Liver (tissue), 9 donors: ENCODE results near the gene NUP205. TPM values are rescaled to one million over a fixed set of nuclear protein-coding genes. Genes with fewer than 3 reads are reported as not detected.
A peak's percentile ranks its signal among the peaks of the same experiment; 100 is the strongest.

Source experiments
- DNase-seq: peaks from one replicate; pipeline ENCODE4 v3.0.0-alpha.2; 2017; ENCODE audit warnings: low spot score
- H3K27ac ChIP-seq, 2 donors: one replicate each; pipeline ENCODE4 v1.7.0; 2013; ENCODE audit warnings: inconsistent platforms in 2 of 2, low read length in 2 of 2, control low read depth in 1 of 2, low read depth in 1 of 2, mild to moderate bottlenecking in 1 of 2
- H3K27me3 ChIP-seq, 4 donors: one replicate each; pipeline versions ENCODE4 v1.6.1 to v1.7.0; 2013; ENCODE audit warnings: low read length in 3 of 4, inconsistent platforms in 1 of 4, mild to moderate bottlenecking in 1 of 4, moderate library complexity in 1 of 4; ENCODE audit not compliant: control insufficient read depth in 4 of 4, insufficient read depth in 4 of 4
- H3K36me3 ChIP-seq, 4 donors: one replicate each; pipeline versions ENCODE4 v1.6.1 to v1.7.0; 2013; ENCODE audit warnings: low read length in 3 of 4, mild to moderate bottlenecking in 3 of 4, low read depth in 1 of 4, moderate library complexity in 1 of 4; ENCODE audit not compliant: control insufficient read depth in 4 of 4, insufficient read depth in 3 of 4
- H3K4me1 ChIP-seq, 4 donors: one replicate each; pipeline versions ENCODE4 v1.6.1 to v1.7.0; 2013; ENCODE audit warnings: low read length in 3 of 4, mild to moderate bottlenecking in 3 of 4, moderate library complexity in 1 of 4; ENCODE audit not compliant: control insufficient read depth in 4 of 4, insufficient read depth in 4 of 4
- H3K4me3 ChIP-seq, 3 donors: one replicate each; pipeline versions ENCODE4 v1.6.1 to v1.7.0; 2013; ENCODE audit warnings: low read length in 3 of 3, control low read depth in 1 of 3, low read depth in 1 of 3, mild to moderate bottlenecking in 1 of 3
- H3K9ac ChIP-seq, 2 donors: one replicate each; pipeline ENCODE4 v1.7.0; 2013; ENCODE audit warnings: low read length in 2 of 2, mild to moderate bottlenecking in 2 of 2, moderate library complexity in 2 of 2, control low read depth in 1 of 2, low read depth in 1 of 2
- H3K9me3 ChIP-seq, 4 donors: one replicate each; pipeline versions ENCODE4 v1.6.1 to v1.7.0; 2013; ENCODE audit warnings: low read length in 3 of 4; ENCODE audit not compliant: control insufficient read depth in 4 of 4
- FOXA1 ChIP-seq: IDR thresholded peaks from 2 replicates; pipeline ENCODE4 v1.6.1; 2016; ENCODE audit warnings: antibody characterized with exemption
- GABPA ChIP-seq, 2 donors: IDR thresholded peaks in 1 of 2; conservative IDR thresholded peaks in 1 of 2; 2 replicates each; pipeline ENCODE4 v1.6.1; 2016; ENCODE audit warnings: antibody characterized with exemption in 2 of 2, mild to moderate bottlenecking in 1 of 2, moderate library complexity in 1 of 2
- HNF4A ChIP-seq, 2 donors: conservative IDR thresholded peaks; 2 replicates each; pipeline ENCODE4 v1.6.1; 2016; ENCODE audit warnings: antibody characterized with exemption in 2 of 2, mild to moderate bottlenecking in 2 of 2
- NR2F2 ChIP-seq: IDR thresholded peaks from 2 replicates; pipeline ENCODE4 v1.6.1; 2016; ENCODE audit warnings: antibody characterized with exemption
- RAD21 ChIP-seq, 2 donors: IDR thresholded peaks; 2 replicates each; pipeline ENCODE4 v1.6.1; 2016; ENCODE audit warnings: antibody characterized with exemption in 2 of 2, mild to moderate bottlenecking in 2 of 2
- SP1 ChIP-seq: IDR thresholded peaks from 2 replicates; pipeline ENCODE4 v1.6.1; 2018; ENCODE audit warnings: antibody characterized with exemption, mild to moderate bottlenecking
- WGBS: extraction: QIAGEN DNeasy Blood & Tissue Kit; methylation state at CpG from one replicate; pipeline ENCODE4 v1.1.7; 2013; 5-methylcytosine and 5-hydroxymethylcytosine counted together
- polyA plus RNA-seq, 2 donors: library from polyadenylated mRNA; stranded (reverse) in 1 of 2; unstranded in 1 of 2; fragments of 200-250 nt in 1 of 2; fragments of >200 nt in 1 of 2; fragmentation: Nextera tagmentation in 1 of 2; extraction: Ambion mirVana in 1 of 2; gene quantifications; one replicate each; pipeline versions ENCODE4 v1.2.1 to v1.2.3, GENCODE V29; 2013 to 2015
- total RNA-seq, 2 donors: library from RNA; depleted of rRNA; stranded (reverse); fragments of >200 nt; gene quantifications; one replicate each; pipeline ENCODE4 v1.2.3, GENCODE V29; 2014
- TF ChIP-seq, protein P1 (sequence below): IDR thresholded peaks from 2 replicates; pipeline ENCODE4 v1.6.1; 2016; ENCODE audit warnings: antibody characterized with exemption
- TF ChIP-seq, protein P2 (sequence below): IDR thresholded peaks from 2 replicates; pipeline ENCODE4 v1.6.1; 2016; ENCODE audit warnings: antibody characterized with exemption
- TF ChIP-seq, protein P3 (sequence below): fragments of 150-350 bp; IDR thresholded peaks from 2 replicates; pipeline ENCODE4 v1.5.1; 2017; ENCODE audit warnings: improper control_type of control experiment, low read depth, low read length; ENCODE audit not compliant: missing input control
- TF ChIP-seq, protein P4 (sequence below): IDR thresholded peaks from 2 replicates; pipeline ENCODE4 v1.6.1; 2016; ENCODE audit warnings: antibody characterized with exemption, mild to moderate bottlenecking
- donor health status: healthy.
- donor health status: healthy.
- donor health status: healthy.
- donor health status: healthy.
- donor health status: healthy.

NUP205 gene
- total and polyA plus RNA-seq, 4 donors, result 6.3 to 27.8 (median 12.0) TPM

DNA sequence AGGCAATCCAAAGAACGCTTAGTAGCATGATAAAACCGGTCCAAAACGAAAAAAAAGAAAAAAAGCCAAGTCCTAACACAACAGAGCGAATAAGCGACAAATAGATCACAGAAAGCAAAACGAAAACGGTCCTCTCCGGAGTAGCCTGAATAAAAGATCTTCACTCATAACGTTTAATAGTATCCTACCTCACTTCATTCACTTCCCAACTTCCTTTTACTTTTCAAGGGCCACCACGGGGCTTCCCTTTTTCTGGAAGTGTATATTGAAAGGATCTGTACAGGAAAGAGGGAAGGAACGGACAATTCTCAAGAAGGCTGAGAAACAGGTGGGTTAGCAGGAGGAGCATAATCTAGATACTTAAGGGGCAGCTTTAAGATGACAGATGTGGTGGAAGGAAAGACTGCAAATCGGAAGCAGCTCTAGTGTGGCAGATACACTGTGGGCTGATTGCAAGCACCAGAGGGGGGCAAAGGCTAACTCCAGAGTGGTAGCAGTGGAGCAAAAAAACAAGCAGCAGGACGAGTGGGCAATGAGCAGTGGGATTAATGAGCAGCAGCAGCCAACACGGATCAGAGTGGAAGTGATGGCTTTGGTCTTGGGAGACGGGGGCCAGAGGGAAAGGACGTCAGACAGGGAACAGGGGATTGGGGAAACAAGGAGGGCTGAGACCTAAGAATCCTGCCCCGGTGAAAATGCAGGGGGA lies 48.7 kb upstream of the NUP205 start:
- no peaks in the 10 kb centered on the region for H3K9me3 ChIP-seq
- no peaks in the 10 kb centered on the region for H3K27me3 ChIP-seq
- H3K9ac ChIP-seq, result peak overlapping the region; percentile 83 to 88
- H3K27ac ChIP-seq, result peak overlapping the region; percentile 79 to 80
- peaks cover 2 to 33% (median 23%) of the 10 kb centered on the region in 4 donors for H3K4me1 ChIP-seq
- peak overlapping the region; percentile 63 to 99 (median 87) for H3K4me3 ChIP-seq
- peak; percentile 48 for DNase-seq
- WGBS, result under 1% methylated on average over 17 of the region's 17 CpGs
- TF ChIP-seq RAD21 (IDR thresholded peaks at IDR 0.05), result peak in 1 of 2 donors; percentile 12
- TF ChIP-seq, protein P1, sequence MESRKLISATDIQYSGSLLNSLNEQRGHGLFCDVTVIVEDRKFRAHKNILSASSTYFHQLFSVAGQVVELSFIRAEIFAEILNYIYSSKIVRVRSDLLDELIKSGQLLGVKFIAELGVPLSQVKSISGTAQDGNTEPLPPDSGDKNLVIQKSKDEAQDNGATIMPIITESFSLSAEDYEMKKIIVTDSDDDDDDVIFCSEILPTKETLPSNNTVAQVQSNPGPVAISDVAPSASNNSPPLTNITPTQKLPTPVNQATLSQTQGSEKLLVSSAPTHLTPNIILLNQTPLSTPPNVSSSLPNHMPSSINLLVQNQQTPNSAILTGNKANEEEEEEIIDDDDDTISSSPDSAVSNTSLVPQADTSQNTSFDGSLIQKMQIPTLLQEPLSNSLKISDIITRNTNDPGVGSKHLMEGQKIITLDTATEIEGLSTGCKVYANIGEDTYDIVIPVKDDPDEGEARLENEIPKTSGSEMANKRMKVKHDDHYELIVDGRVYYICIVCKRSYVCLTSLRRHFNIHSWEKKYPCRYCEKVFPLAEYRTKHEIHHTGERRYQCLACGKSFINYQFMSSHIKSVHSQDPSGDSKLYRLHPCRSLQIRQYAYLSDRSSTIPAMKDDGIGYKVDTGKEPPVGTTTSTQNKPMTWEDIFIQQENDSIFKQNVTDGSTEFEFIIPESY, result no peak
- TF ChIP-seq NR2F2, result no peak
- TF ChIP-seq HNF4A (conservative IDR thresholded peaks at IDR 0.05), result peak in 1 of 2 donors; percentile 43
- H3K36me3 ChIP-seq, result no peaks in the 10 kb centered on the region

DNA sequence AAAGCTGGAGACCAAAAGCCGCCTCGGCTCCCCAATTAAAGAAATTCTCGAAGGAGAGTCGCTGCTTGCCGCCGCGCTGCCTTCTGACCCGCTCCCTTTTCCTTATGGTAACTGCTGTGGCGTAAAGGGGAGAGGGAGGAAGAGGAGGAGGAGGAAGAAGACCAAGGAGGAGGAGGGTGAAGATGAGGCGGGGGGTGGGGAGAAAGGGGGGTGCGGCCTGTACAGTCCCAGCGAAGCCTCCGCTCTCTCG lies 48.2 kb upstream of the NUP205 start:
- H3K4me1 ChIP-seq, result peaks cover 2 to 33% (median 23%) of the 10 kb centered on the region in 4 donors
- peak overlapping the region; percentile 79 to 80 for H3K27ac ChIP-seq
- H3K9ac ChIP-seq, result peak overlapping the region; percentile 83 to 88
- TF ChIP-seq, protein P2, sequence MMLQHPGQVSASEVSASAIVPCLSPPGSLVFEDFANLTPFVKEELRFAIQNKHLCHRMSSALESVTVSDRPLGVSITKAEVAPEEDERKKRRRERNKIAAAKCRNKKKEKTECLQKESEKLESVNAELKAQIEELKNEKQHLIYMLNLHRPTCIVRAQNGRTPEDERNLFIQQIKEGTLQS, result no peak
- TF ChIP-seq FOXA1 (no peak), SP1 (no peak), NR2F2 (no peak), GABPA (IDR thresholded peaks at IDR 0.05 in 1 of 2, conservative IDR thresholded peaks at IDR 0.05 in 1 of 2) (no peak)
- TF ChIP-seq, protein P3, sequence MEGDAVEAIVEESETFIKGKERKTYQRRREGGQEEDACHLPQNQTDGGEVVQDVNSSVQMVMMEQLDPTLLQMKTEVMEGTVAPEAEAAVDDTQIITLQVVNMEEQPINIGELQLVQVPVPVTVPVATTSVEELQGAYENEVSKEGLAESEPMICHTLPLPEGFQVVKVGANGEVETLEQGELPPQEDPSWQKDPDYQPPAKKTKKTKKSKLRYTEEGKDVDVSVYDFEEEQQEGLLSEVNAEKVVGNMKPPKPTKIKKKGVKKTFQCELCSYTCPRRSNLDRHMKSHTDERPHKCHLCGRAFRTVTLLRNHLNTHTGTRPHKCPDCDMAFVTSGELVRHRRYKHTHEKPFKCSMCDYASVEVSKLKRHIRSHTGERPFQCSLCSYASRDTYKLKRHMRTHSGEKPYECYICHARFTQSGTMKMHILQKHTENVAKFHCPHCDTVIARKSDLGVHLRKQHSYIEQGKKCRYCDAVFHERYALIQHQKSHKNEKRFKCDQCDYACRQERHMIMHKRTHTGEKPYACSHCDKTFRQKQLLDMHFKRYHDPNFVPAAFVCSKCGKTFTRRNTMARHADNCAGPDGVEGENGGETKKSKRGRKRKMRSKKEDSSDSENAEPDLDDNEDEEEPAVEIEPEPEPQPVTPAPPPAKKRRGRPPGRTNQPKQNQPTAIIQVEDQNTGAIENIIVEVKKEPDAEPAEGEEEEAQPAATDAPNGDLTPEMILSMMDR, result no peak
- TF ChIP-seq, protein P1, result no peak
- TF ChIP-seq, protein P4, sequence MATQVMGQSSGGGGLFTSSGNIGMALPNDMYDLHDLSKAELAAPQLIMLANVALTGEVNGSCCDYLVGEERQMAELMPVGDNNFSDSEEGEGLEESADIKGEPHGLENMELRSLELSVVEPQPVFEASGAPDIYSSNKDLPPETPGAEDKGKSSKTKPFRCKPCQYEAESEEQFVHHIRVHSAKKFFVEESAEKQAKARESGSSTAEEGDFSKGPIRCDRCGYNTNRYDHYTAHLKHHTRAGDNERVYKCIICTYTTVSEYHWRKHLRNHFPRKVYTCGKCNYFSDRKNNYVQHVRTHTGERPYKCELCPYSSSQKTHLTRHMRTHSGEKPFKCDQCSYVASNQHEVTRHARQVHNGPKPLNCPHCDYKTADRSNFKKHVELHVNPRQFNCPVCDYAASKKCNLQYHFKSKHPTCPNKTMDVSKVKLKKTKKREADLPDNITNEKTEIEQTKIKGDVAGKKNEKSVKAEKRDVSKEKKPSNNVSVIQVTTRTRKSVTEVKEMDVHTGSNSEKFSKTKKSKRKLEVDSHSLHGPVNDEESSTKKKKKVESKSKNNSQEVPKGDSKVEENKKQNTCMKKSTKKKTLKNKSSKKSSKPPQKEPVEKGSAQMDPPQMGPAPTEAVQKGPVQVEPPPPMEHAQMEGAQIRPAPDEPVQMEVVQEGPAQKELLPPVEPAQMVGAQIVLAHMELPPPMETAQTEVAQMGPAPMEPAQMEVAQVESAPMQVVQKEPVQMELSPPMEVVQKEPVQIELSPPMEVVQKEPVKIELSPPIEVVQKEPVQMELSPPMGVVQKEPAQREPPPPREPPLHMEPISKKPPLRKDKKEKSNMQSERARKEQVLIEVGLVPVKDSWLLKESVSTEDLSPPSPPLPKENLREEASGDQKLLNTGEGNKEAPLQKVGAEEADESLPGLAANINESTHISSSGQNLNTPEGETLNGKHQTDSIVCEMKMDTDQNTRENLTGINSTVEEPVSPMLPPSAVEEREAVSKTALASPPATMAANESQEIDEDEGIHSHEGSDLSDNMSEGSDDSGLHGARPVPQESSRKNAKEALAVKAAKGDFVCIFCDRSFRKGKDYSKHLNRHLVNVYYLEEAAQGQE, result no peak
- no peak for DNase-seq
- H3K9me3 ChIP-seq, result no peaks in the 10 kb centered on the region
- WGBS, result under 1% methylated on average over 14 of the region's 14 CpGs
- no peaks in the 10 kb centered on the region for H3K36me3 ChIP-seq
- H3K4me3 ChIP-seq, result peak overlapping the region; percentile 63 to 99 (median 87)
- no peaks in the 10 kb centered on the region for H3K27me3 ChIP-seq
